ENCODE measurements around the gene PDIA5.

Gene PDIA5

GRCh38 chr3:123066896-123067688 is at the start of gene PDIA5:
Gene PDIA5 (plus strand): TSS chr3:123067025. CDS start chr3:123067165, 140 bp downstream.
- H3K27ac Mint-ChIP-seq: peak within 1 kb of the TSS; percentile 47
- H3K4me1 Mint-ChIP-seq (ENCODE audit: low read depth): peaks cover 35% of the 10 kb centered on the region
- H3K4me3 Mint-ChIP-seq: peak within 1 kb of the TSS; percentile 85
- no peaks in the 10 kb centered on the region for H3K36me3 Mint-ChIP-seq (ENCODE audit: low read depth)
- DNase-seq (ENCODE audit: low spot score): peak; percentile 77
- no peaks in the 10 kb centered on the region for H3K9me3 Mint-ChIP-seq
- peaks cover 3% of the 10 kb centered on the region for H3K27me3 Mint-ChIP-seq (ENCODE audit: low read depth)

GRCh38 chr3:123018683-123019082 is 48.1 kb upstream of the PDIA5 start:
- DNase-seq (ENCODE audit: low spot score): no peak
- Mint-ChIP-seq H3K4me3 (no peak overlapping the region), H3K36me3 (ENCODE audit: low read depth) (no peaks in the 10 kb centered on the region), H3K27me3 (ENCODE audit: low read depth) (peaks cover 62% of the 10 kb centered on the region), H3K4me1 (ENCODE audit: low read depth) (no peaks in the 10 kb centered on the region), H3K9me3 (no peaks in the 10 kb centered on the region), H3K27ac (no peak overlapping the region)

- Mint-ChIP-seq H3K4me3 (no peak overlapping the region), H3K27ac (no peak overlapping the region), H3K27me3 (ENCODE audit: low read depth) (peaks cover 63% of the 10 kb centered on the region), H3K9me3 (no peaks in the 10 kb centered on the region), H3K36me3 (ENCODE audit: low read depth) (no peaks in the 10 kb centered on the region), H3K4me1 (ENCODE audit: low read depth) (no peaks in the 10 kb centered on the region)
- no peak for DNase-seq (ENCODE audit: low spot score)
Observed at GRCh38 chr3:123019161-123019560, 47.7 kb upstream of the PDIA5 start.

- no peaks in the 10 kb centered on the region for H3K9me3 Mint-ChIP-seq
- H3K27me3 Mint-ChIP-seq (ENCODE audit: low read depth): peaks cover 63% of the 10 kb centered on the region
- H3K4me1 Mint-ChIP-seq (ENCODE audit: low read depth): no peaks in the 10 kb centered on the region
- H3K4me3 Mint-ChIP-seq: no peak overlapping the region
- DNase-seq (ENCODE audit: low spot score): no peak
- H3K27ac Mint-ChIP-seq: no peak overlapping the region
- H3K36me3 Mint-ChIP-seq (ENCODE audit: low read depth): no peaks in the 10 kb centered on the region
Observed at GRCh38 chr3:123019591-123019990, 47.2 kb upstream of the PDIA5 start.

- peaks cover 70% of the 10 kb centered on the region for H3K27me3 Mint-ChIP-seq (ENCODE audit: low read depth)
- H3K27ac Mint-ChIP-seq: no peak overlapping the region
- H3K4me3 Mint-ChIP-seq: no peak overlapping the region
- no peaks in the 10 kb centered on the region for H3K36me3 Mint-ChIP-seq (ENCODE audit: low read depth)
- no peak for DNase-seq (ENCODE audit: low spot score)
- H3K4me1 Mint-ChIP-seq (ENCODE audit: low read depth): no peaks in the 10 kb centered on the region
- H3K9me3 Mint-ChIP-seq: no peaks in the 10 kb centered on the region
Observed at GRCh38 chr3:123020709-123021108, 46.1 kb upstream of the PDIA5 start.

- Mint-ChIP-seq H3K4me1 (ENCODE audit: low read depth) (no peaks in the 10 kb centered on the region), H3K27me3 (ENCODE audit: low read depth) (peaks cover 72% of the 10 kb centered on the region), H3K36me3 (ENCODE audit: low read depth) (peaks cover 2% of the 10 kb centered on the region), H3K9me3 (no peaks in the 10 kb centered on the region), H3K27ac (no peak overlapping the region), H3K4me3 (no peak overlapping the region)
- no peak for DNase-seq (ENCODE audit: low spot score)
Observed at GRCh38 chr3:123021388-123021787, 45.4 kb upstream of the PDIA5 start.

GRCh38 chr3:123021996-123022510 is 44.8 kb upstream of the PDIA5 start:
- Mint-ChIP-seq H3K36me3 (ENCODE audit: low read depth) (peaks cover 2% of the 10 kb centered on the region), H3K27ac (no peak overlapping the region), H3K4me1 (ENCODE audit: low read depth) (no peaks in the 10 kb centered on the region), H3K4me3 (no peak overlapping the region), H3K27me3 (ENCODE audit: low read depth) (peaks cover 76% of the 10 kb centered on the region), H3K9me3 (no peaks in the 10 kb centered on the region)
- no peak for DNase-seq (ENCODE audit: low spot score)

GRCh38 chr3:123024056-123024455 is 42.8 kb upstream of the PDIA5 start:
- Mint-ChIP-seq H3K36me3 (ENCODE audit: low read depth) (peaks cover 2% of the 10 kb centered on the region), H3K27me3 (ENCODE audit: low read depth) (peaks cover 80% of the 10 kb centered on the region), H3K4me1 (ENCODE audit: low read depth) (peaks cover 6% of the 10 kb centered on the region), H3K9me3 (no peaks in the 10 kb centered on the region), H3K4me3 (no peak overlapping the region), H3K27ac (no peak overlapping the region)
- no peak for DNase-seq (ENCODE audit: low spot score)

GRCh38 chr3:123025642-123026521 is 40.9 kb upstream of the PDIA5 start:
- H3K9me3 Mint-ChIP-seq: no peaks in the 10 kb centered on the region
- peak overlapping the region; percentile 49 for H3K4me3 Mint-ChIP-seq
- no peak for DNase-seq (ENCODE audit: low spot score)
- H3K36me3 Mint-ChIP-seq (ENCODE audit: low read depth): peaks cover 2% of the 10 kb centered on the region
- H3K4me1 Mint-ChIP-seq (ENCODE audit: low read depth): peaks cover 6% of the 10 kb centered on the region
- no peak overlapping the region for H3K27ac Mint-ChIP-seq
- H3K27me3 Mint-ChIP-seq (ENCODE audit: low read depth): peaks cover 81% of the 10 kb centered on the region

GRCh38 chr3:123026565-123027291 is 40.1 kb upstream of the PDIA5 start:
- H3K27me3 Mint-ChIP-seq (ENCODE audit: low read depth): peaks cover 73% of the 10 kb centered on the region
- H3K27ac Mint-ChIP-seq: no peak overlapping the region
- no peaks in the 10 kb centered on the region for H3K9me3 Mint-ChIP-seq
- peaks cover 6% of the 10 kb centered on the region for H3K4me1 Mint-ChIP-seq (ENCODE audit: low read depth)
- H3K4me3 Mint-ChIP-seq: peak overlapping the region; percentile 56
- peaks cover 2% of the 10 kb centered on the region for H3K36me3 Mint-ChIP-seq (ENCODE audit: low read depth)
- peak; percentile 6 for DNase-seq (ENCODE audit: low spot score)

GRCh38 chr3:123027292-123028232 is 39.3 kb upstream of the PDIA5 start, which contains the start of gene SEMA5B:
Gene SEMA5B (minus strand): TSS chr3:123027763. CDS start chr3:122961263, 66,500 bp downstream.
- Mint-ChIP-seq H3K4me1 (ENCODE audit: low read depth) (peaks cover 6% of the 10 kb centered on the region), H3K27me3 (ENCODE audit: low read depth) (peaks cover 65% of the 10 kb centered on the region), H3K27ac (no peak within 1 kb of the TSS), H3K4me3 (peak within 1 kb of the TSS; percentile 67), H3K36me3 (ENCODE audit: low read depth) (peaks cover 2% of the 10 kb centered on the region), H3K9me3 (no peaks in the 10 kb centered on the region)
- peak; percentile 12 for DNase-seq (ENCODE audit: low spot score)

GRCh38 chr3:123028233-123028828 is 38.5 kb upstream of the PDIA5 start:
- peak; percentile 6 for DNase-seq (ENCODE audit: low spot score)
- H3K27ac Mint-ChIP-seq: no peak overlapping the region
- peak overlapping the region; percentile 67 for H3K4me3 Mint-ChIP-seq
- H3K27me3 Mint-ChIP-seq (ENCODE audit: low read depth): peaks cover 62% of the 10 kb centered on the region
- no peaks in the 10 kb centered on the region for H3K9me3 Mint-ChIP-seq
- peaks cover 6% of the 10 kb centered on the region for H3K4me1 Mint-ChIP-seq (ENCODE audit: low read depth)
- H3K36me3 Mint-ChIP-seq (ENCODE audit: low read depth): peaks cover 2% of the 10 kb centered on the region
